ENCODE measurements around the gene ACTL7B. TPM values are rescaled to one million over a fixed set of nuclear protein-coding genes. Genes with fewer than 3 reads are reported as not detected.

The ACTL7B gene
- total and polyA plus RNA-seq, 2 donors (not counting 1 experiment from before 2014, with no cell fraction given), result 0.07 TPM; not detected in 1

DNA sequence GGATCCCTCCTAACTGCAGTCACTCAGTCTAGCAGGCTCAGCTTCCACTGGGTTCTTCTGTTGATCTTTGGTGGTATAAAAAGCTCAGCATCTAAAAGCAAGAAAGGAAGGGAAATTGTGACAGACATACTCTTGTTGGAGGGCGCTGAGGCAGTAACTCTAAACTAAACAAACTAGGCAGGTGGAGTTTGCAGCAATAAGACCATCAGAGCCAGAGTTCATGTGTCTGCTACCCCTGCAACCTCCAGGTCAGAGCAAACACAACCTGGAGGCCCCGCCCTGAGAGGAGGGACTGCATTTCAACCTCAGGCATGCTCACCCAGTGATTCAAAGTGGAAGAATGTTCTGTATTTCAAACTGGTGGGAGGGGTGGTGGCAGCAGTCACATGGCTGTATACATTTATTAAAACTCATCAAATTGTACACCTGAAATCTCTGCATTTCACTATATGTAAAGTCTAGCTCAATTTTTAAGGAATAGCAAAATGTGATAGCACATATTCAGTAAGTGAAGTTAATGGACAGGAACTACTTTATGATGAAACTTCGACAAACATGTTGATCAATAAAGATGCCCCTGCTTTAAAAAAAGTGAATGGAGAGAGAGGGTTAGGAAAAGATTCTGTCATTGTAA lies 13.4 kb upstream of the ACTL7B start:
- H3K4me1 ChIP-seq (ENCODE audit: control insufficient read depth in 2 of 2, insufficient read depth in 2 of 2, low read length in 2 of 2), result no peaks in the 10 kb centered on the region
- Mint-ChIP-seq H3K4me3 (no peak overlapping the region), H3K27me3 (no peaks in the 10 kb centered on the region), H3K4me1 (no peaks in the 10 kb centered on the region), H3K9me3 (ENCODE audit: insufficient read depth) (no peaks in the 10 kb centered on the region), H3K27ac (no peak overlapping the region)
- H3K27ac ChIP-seq (ENCODE audit: low read length in 2 of 2), result no peak overlapping the region
- H3K79me2 ChIP-seq (ENCODE audit: control insufficient read depth, insufficient read depth, low read length), result no peaks in the 10 kb centered on the region
- no peak overlapping the region for H3K4me3 ChIP-seq (ENCODE audit: control extremely low read depth in 1 of 5, extremely low read depth in 1 of 5, insufficient read depth in 1 of 5, low read depth in 2 of 5, low read length in 4 of 5)
- CTCF ChIA-PET, result no interaction called here
- DNase-seq (no peak), ATAC-seq (ENCODE audit: low read depth) (no peak)
- no peaks in the 10 kb centered on the region for H3K27me3 ChIP-seq (replicated peaks in 1 of 4; ENCODE audit: control extremely low read depth in 1 of 4, control insufficient read depth in 3 of 4, insufficient read depth in 4 of 4, low read length in 3 of 4)
- H3K4me2 ChIP-seq (replicated peaks; ENCODE audit: low read depth, low read length, poor library complexity, severe bottlenecking), result no peak overlapping the region
- TF ChIP-seq CTCF (IDR thresholded peaks at IDR 0.05) (no peak), EZH2 (IDR thresholded peaks at IDR 0.05; ENCODE audit: borderline replicate concordance, insufficient read depth, low read depth, low read length, poor library complexity, severe bottlenecking) (no peak)
- POLR2A ChIA-PET, result no interaction called here
- H4K20me1 ChIP-seq (ENCODE audit: control insufficient read depth, insufficient read depth, low read length, poor library complexity, severe bottlenecking), result no peaks in the 10 kb centered on the region
- no peak overlapping the region for H3K9ac ChIP-seq (ENCODE audit: low read length)
- no peak overlapping the region for H2AFZ ChIP-seq (ENCODE audit: insufficient read depth, low read depth, low read length, poor library complexity, severe bottlenecking)
- no CpG with 5 or more reads among the region's 3 CpGs for WGBS (ENCODE audit: insufficient coverage)
- intact Hi-C loops (cut with micrococcal nuclease), result no loop called here
- H3K9me3 ChIP-seq (ENCODE audit: control extremely low read depth in 1 of 3, control insufficient read depth in 2 of 3, insufficient read depth in 1 of 3, low read length in 2 of 3), result peaks cover 0 to 4% (median 0%) of the 10 kb centered on the region in 3 donors
- peaks cover 2 to 28% of the 10 kb centered on the region in 2 experiments for H3K36me3 ChIP-seq (replicated peaks in 1 of 2; ENCODE audit: control extremely low read depth in 1 of 2, control insufficient read depth in 1 of 2, extremely low read depth in 1 of 2, insufficient read depth in 2 of 2, low read length in 1 of 2)

DNA sequence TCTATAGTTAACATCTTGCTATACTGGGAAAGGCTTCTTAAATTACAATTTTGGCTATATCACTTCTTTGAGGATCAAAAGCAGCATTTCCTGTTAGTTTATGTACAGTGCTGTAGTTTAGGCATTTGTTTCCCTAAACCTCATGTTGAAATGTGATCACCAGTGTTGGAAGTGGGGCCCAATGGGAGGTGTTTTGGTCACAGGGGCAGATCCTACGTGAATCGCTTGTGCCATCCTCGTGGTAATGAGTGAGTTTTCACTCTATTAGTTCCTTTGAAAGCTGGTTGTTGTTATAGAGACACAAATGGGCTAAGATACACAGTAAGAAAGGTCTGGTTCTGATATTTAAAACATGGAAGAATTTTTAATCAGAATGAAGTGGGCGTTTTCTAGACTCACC lies 12.0 kb upstream of the ACTL7B start:
- peaks cover 2 to 17% of the 10 kb centered on the region in 2 experiments for H3K36me3 ChIP-seq (replicated peaks in 1 of 2; ENCODE audit: control extremely low read depth in 1 of 2, control insufficient read depth in 1 of 2, extremely low read depth in 1 of 2, insufficient read depth in 2 of 2, low read length in 1 of 2)
- intact Hi-C loops (cut with micrococcal nuclease), result no loop called here
- H3K4me3 ChIP-seq (ENCODE audit: control extremely low read depth in 1 of 5, extremely low read depth in 1 of 5, insufficient read depth in 1 of 5, low read depth in 2 of 5, low read length in 4 of 5), result no peak overlapping the region
- CTCF ChIA-PET, result no interaction called here
- no peak overlapping the region for H3K4me2 ChIP-seq (replicated peaks; ENCODE audit: low read depth, low read length, poor library complexity, severe bottlenecking)
- POLR2A ChIA-PET, result no interaction called here
- H3K9me3 ChIP-seq (ENCODE audit: control extremely low read depth in 1 of 3, control insufficient read depth in 2 of 3, insufficient read depth in 1 of 3, low read length in 2 of 3), result peaks cover 0 to 4% (median 0%) of the 10 kb centered on the region in 3 donors
- DNase-seq (no peak), ATAC-seq (ENCODE audit: low read depth) (no peak)
- Mint-ChIP-seq H3K27ac (no peak overlapping the region), H3K4me3 (no peak overlapping the region), H3K9me3 (ENCODE audit: insufficient read depth) (no peaks in the 10 kb centered on the region), H3K4me1 (no peaks in the 10 kb centered on the region), H3K27me3 (no peaks in the 10 kb centered on the region)
- no peak overlapping the region for H3K27ac ChIP-seq (ENCODE audit: low read length in 2 of 2)
- H2AFZ ChIP-seq (ENCODE audit: insufficient read depth, low read depth, low read length, poor library complexity, severe bottlenecking), result no peak overlapping the region
- no peaks in the 10 kb centered on the region for H3K4me1 ChIP-seq (ENCODE audit: control insufficient read depth in 2 of 2, insufficient read depth in 2 of 2, low read length in 2 of 2)
- WGBS (ENCODE audit: insufficient coverage), result 100% methylated on average over 3 of the region's 4 CpGs
- no peaks in the 10 kb centered on the region for H3K79me2 ChIP-seq (ENCODE audit: control insufficient read depth, insufficient read depth, low read length)
- no peak overlapping the region for H3K9ac ChIP-seq (ENCODE audit: low read length)
- H3K27me3 ChIP-seq (replicated peaks in 1 of 4; ENCODE audit: control extremely low read depth in 1 of 4, control insufficient read depth in 3 of 4, insufficient read depth in 4 of 4, low read length in 3 of 4), result no peaks in the 10 kb centered on the region
- no peaks in the 10 kb centered on the region for H4K20me1 ChIP-seq (ENCODE audit: control insufficient read depth, insufficient read depth, low read length, poor library complexity, severe bottlenecking)
- no peak for TF ChIP-seq EZH2 (IDR thresholded peaks at IDR 0.05; ENCODE audit: borderline replicate concordance, insufficient read depth, low read depth, low read length, poor library complexity, severe bottlenecking)
- no peak for TF ChIP-seq CTCF (IDR thresholded peaks at IDR 0.05)

Measured in B cell (primary cell).